Midbrain (tissue), 1 donor: ENCODE results near the gene MTCL1.

Experiments used
- DNase-seq: peaks from one replicate; lab custom pipeline; 2025; lab: John Stamatoyannopoulos, UW

Gene MTCL1

DNA sequence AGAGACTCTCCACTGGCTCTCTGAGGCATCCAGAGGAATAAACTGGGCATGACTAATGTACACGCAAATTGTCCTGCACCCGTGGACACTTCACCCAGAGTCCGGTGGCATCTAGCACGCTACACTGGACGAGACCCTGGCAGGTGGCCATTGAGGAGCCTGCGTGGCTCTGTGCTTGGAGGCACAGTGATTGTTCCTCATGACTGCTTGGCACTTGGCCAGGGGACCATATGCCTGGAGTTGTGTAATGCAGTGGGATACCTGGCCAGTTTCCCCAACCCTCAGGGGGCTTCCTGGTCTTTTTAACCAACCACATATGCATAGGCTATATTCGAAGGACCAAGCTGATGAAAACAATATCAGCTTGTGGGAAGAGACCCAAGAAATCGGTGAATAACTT lies 66.6 kb downstream of the MTCL1 start:
- no peak for DNase-seq

DNA sequence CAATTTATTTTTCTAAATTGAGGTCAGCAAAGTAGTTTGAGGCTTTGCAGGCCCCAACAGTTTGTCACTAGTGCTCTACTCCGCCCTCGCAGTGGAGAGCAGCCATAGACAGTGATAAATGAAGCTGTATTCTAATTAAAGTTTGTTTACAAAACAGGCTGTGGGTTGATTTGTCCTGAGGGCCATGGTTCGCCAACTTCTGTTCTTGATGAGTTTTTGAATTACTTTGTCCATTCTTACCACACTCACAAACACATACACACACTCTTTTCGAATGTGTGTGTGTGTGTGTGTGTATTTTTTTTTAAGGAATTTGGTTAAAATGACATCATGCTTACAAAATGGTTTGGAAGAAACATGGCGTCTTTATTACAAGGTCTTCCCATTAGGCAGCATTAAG lies 68.6 kb downstream of the MTCL1 start:
- no peak for DNase-seq

DNA sequence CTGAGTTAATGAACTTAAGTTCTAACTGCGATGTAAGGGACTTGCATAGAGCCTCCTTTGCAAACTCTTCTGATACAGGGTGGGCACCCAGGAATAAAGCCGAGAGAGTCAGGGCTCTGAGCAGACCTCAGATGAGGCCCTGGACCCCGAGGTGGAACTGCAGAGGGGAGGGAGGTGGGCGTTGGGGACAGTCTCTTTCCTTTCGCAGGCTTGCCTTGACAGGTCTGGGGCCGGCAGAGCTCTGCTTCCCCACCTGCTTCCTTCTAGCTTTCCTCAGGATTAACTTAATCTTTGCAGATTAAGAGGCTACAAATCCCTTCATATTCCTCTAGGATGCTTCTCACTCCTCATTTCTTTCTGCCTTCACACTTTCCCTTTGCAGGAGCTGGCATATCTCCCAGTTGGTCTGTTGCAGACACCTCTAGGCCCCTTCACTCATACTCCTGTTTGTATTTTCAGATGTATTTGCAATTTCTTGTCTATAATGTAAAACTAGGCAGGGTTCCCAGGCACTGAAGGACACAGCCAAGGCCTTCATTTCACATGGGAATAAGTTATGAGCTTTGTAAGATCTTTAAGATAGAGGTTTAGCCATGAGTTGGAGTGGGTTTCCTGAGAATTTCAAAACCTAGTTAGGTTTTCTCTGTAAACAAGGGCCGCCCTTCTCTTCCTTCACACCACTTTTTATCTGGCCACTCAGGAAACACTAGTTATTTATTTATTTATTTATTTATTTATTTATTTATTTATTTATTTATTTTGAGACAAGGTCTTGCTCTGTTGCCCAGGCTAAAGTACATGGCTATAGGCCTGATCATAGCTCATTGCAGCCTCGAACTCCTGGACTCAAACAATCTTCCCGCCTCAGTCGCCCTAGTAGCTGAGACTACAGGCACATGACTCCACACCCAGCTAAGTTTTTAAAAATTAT lies 70.9 kb downstream of the MTCL1 start:
- DNase-seq: no peak

DNA sequence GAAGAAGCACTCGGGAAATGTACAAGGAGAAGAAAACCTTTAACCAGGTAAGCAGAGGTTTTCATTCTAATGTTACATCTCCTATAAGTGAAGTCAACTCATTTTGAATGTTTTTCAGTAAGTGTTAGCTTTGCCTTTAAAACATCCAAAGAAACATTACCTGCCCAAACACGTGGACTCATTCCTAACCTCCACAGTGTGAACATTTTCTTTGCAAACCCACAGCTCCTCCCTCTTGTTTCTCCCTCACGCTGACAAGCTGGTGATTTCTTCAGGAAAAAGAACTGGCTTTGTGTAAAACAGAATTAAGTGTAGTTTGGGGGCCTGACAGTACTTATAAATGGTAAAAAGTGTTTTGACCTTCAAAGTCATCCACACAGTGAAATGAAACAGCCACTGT lies 72.5 kb downstream of the MTCL1 start:
- no peak for DNase-seq

DNA sequence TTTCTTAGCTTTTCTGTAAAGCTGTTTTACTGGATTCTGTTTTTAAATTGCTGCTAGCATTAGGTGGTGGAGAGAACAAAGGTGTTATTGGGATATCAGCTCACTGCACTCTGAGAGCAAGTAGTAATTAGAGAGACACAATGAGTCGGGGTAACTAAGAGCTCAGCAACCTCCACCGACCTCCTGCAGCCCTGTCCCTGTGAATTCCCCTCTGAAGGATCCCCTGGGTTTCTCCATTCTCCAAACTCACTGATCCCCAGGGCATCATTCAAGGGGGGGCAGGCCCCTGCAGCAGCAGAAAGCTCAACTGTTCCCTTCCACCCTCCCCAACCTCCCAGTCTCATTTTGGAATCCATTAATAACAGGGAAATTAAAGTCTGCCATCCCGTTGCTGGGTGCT lies 73.0 kb downstream of the MTCL1 start:
- DNase-seq: no peak

DNA sequence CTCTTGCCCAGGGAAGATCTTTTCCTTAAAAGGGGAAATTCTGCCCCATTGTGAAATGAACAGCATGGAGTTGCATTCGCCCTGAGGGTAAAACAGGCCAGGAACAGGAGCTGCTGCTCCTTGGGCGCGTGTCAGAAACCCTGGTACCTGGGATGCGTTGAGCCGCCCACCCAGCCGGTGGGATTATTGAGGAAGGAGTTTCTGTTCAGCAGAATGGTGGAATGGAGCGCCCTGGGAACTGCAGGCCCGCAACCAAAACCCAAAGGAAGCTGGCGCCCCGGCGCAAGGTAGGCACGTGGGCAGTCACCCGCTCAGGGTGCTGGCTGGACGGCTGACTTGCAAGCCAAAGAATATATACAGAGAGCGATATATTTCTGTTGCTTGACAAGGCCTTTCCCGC lies 73.5 kb downstream of the MTCL1 start:
- no peak for DNase-seq

DNA sequence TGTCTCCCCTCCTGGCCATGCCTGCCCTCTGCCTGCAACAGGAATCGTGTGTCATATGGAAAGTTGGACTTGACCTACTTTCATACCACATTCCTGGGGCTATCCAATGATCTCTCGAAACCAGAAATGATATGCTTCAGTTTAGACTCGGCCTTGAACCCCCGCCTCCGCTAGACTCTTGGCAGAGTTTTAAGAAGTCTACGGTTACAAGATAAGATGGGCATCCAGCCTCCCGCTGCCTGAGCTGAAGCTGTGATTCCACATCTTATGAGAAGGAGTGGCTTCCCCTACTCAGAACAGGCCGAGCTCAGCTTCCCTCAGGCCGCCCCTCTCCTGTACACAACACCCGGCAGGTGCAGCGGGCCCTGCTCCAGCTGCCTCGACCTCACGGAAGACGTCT lies 73.9 kb downstream of the MTCL1 start:
- no peak for DNase-seq

DNA sequence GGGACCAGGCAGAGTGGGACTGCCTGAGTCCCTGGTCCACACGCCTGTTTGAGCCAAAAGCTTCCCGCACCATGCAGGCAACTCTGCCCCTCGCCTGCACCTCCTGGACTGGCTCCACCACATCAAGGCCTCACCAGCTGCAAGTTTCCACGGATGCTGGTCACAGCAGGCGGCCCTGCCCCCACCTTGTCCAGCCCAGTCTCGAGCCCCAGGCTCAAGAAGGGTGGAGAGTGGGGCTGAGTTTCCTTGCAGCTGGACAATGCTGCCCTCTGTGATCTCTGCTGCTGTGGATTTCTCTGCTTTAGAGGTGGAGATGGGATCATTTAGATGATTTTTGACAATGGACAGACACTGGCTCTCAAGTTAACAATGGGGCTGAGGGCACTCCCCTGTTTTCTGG lies 74.9 kb downstream of the MTCL1 start:
- DNase-seq: no peak

DNA sequence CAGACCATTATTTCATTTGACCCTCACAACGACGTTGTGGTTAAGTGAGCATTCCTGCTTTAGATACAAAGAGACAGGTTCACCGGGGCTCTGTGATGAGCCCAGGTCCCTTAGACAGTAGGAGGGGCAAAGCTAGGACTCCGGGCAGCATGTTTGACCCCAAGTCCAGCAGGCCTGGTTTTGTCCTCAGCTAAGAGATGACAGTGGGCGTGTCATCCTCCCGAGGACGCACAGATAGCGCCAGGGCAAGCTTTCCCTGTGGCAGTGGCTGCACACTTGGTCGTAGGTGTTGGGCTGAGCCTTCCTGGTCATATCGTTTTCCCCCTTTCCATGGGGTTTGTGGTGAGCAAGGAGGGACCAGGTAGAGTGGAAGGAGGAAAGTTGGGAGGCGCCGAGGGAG lies 76.3 kb downstream of the MTCL1 start:
- no peak for DNase-seq

DNA sequence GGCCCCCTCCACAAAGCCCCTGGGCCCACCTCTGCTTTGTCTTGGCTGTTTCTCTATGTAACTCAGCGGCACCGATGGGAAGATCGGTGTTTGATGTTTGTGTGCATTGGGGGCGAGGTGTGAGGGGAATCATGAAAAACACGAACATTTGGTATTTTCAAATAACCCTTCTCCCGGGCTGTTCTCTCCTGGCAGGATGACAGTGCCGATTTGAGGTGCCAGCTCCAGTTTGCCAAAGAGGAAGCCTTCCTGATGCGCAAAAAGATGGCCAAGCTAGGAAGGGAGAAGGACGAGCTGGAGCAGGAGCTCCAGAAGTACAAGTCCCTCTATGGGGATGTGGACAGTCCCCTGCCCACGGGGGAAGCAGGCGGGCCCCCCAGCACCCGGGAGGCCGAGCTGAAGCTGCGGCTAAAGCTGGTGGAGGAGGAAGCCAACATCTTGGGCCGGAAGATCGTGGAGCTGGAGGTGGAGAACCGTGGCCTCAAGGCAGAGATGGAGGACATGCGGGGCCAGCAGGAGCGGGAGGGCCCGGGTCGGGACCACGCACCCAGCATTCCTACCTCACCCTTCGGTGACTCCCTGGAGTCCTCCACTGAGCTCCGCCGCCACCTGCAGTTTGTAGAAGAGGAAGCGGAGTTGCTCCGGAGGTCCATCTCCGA lies 78.1 kb downstream of the MTCL1 start:
- DNase-seq: no peak

DNA sequence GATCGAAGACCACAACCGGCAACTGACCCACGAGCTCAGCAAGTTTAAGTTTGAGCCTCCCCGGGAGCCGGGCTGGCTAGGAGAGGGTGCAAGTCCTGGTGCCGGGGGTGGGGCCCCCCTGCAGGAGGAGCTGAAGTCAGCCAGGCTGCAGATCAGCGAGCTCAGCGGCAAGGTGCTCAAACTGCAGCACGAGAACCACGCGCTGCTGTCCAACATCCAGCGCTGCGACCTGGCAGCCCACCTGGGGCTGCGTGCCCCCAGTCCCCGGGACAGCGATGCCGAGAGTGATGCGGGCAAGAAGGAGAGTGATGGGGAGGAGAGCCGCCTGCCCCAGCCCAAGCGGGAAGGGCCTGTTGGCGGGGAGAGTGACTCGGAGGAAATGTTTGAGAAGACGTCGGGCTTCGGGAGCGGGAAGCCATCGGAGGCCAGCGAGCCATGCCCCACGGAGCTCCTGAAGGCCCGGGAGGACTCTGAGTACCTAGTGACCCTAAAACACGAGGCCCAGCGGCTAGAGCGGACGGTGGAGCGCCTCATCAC lies 78.7 kb downstream of the MTCL1 start:
- no peak for DNase-seq

DNA sequence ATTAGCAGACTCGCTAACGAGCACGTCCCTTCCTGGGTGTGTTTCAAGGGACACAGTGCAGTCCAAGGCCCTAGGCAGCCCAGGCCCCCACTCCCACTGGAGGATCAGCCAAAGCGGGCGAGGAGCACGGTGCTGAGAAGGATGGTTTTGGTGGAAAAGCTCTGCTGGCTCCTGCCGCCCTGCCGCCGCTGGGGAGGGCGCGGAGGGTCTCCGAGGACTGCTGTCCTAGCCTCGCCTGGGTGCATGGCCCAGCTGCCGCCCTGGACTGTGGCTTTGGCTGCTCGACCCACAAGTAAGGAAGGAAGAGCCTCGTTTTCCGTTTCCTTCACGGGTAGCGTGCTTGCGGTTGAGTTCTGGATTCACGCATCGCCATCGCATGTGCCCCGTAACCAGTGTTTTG lies 79.9 kb downstream of the MTCL1 start:
- no peak for DNase-seq

DNA sequence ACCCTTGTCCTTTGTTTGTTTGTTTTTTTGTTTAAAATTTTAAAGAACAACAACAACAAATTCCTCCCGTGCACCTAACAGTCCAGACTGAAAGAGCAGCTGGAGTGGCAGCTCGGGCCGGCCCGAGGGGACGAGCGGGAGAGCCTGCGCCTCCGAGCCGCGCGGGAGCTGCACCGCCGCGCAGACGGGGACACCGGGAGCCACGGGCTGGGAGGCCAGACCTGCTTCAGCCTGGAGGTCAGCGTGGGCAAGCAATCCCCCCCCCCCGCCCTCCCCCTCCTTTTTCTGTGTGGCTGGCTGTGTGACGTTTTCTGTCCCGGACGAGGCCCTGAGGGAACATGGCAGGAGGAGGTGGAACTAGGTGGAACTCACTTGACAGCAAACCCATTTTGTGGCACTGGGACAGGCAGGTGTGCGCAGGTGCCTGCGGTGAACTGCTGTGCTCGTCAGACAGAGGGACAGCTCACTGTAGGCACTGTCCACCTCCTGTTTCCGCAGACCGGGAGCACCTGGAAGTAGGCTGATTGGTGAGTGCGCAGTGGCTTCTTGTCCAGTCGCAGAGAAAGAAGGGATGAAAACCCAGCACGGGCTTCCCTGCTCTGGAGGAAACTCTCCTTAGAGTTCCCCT lies 80.6 kb downstream of the MTCL1 start:
- DNase-seq: no peak

DNA sequence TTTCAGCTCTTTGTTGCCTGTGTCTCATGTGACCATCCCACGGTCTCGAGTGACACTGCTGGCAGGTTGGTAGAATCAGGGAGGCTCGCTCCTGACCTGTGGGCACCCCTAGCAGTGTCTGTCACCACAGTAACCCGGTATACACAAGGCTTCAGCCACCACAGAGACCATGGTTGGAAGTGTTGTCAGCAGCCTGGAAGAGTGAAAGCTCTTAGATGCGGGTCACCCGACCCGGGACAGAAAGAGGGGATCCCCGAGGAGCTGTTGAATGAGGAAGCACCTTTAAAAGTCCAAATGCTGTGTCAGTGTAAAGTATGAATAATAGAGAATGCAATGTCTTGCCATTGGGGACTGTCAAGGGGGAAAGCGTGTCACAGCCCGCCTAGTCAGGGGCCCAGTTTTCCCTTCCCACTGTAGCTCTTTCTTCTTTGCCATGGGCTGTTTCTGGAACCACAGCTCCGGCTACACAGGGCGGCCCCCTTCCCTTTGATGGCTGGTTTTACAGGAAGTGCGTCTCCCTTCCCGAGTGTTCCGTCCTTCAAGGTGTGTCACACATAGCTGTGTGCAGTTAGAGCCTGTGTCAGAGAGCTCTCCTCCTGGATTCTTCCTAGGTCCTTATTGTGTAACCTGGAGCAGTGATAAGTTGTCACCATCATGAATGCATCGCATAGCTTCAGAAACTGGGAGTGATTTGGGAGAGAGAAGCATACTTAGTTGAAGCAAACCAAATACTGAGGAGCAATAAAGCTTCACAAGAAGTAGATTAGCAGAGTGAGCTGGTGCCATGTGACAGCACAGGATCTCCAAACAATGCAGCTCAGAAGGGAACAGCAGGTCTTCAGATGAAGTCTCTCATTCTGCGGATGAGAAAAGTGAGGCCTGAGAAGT lies 81.4 kb downstream of the MTCL1 start:
- DNase-seq: no peak

DNA sequence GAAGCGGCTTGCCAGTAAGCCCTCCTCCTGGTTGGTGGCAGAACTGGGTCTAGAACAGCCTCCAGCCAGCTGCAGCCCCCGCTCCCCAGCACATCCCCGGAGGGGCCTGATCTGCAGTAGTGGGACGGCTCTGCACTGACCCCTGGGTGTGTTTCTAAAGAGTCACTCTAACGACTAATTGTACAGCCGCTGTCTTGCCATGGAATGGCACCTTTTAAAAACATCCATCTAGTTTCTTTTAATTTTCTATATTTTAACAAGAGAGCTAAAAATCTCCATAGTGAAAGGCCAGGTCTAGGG lies 82.0 kb downstream of the MTCL1 start:
- no peak for DNase-seq

DNA sequence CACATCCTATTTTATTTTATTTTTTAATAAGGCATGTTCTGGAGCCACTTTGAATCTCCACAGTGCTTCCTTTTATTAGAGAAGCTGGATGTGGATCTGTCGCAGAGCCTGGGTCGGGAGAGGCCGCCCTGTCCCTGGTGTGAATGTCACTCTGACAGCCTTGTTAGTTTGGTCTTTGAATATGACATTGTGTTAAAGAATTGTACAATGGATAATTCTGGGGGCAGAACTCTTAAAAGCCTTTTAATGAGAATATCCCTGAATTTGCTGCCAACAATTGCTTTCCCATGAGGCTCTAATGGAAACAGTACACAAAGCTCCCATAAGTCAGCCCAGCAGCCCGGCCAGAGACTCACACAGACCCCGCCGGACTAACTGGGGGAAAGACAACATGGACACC lies 82.4 kb downstream of the MTCL1 start:
- peak; percentile 44 for DNase-seq

DNA sequence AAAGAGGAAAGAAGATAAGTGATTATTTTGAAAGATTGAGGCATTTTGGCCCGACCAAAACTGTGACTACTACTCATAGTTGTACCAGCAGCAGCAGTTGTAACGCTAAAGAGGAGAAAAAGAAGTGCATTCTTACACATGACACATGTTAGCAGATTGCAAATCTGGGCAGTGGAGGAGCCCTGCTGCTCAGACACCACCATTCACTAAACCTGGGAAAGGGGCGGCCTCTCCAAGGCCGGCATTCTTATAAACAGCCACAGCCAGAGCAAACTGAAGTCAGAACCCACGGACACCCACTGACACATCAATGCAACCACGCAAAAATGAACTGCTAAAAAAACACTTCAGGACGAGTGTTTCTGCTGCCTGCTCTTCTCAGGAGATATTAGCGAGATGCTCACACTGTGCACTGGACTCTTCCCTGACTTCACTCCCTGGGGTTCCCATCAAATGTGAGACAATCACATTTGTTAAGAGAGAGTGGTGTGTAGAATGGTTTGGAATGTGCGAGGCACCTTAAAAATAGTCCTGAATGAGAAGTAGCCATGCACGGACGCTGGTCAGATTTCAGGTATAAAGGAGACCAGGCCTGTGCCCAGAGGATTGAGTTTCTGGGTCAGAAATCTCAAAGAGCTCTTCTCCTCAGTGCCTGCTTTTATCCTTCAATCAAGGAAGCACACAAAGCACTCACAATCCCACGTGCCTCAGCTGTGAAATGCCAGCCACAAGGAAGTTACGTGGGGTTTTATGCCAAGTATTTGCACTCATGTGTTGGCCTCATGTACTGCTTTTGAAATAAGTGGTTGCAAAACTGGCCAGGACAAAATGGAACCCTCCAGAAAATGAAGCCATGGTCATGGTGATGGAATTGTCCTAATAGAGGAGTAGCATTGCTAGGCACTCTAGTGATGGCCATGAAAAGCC lies 83.4 kb downstream of the MTCL1 start:
- no peak for DNase-seq

DNA sequence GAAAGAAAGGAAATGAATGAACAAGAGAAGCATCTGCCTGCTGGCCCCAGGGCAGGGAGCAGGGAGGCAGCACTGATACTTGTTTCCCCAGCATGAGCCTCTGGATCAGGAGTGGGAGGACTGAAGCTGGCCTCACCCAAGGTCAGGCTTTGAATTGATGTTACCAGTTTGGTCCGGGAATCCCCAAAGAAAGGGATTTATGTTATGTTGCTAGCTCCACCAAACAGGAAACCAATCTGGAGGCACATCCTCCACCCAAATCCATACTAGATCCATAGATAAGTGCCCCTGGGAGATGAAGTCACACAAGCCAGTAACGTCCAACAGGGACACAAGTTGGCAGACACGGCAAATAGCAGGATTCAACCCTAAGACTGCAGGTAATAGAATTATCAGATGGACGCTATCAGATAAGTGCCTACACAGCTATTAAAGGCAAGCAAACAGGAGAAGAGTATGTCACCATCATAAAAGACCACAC lies 85.9 kb downstream of the MTCL1 start:
- no peak for DNase-seq

DNA sequence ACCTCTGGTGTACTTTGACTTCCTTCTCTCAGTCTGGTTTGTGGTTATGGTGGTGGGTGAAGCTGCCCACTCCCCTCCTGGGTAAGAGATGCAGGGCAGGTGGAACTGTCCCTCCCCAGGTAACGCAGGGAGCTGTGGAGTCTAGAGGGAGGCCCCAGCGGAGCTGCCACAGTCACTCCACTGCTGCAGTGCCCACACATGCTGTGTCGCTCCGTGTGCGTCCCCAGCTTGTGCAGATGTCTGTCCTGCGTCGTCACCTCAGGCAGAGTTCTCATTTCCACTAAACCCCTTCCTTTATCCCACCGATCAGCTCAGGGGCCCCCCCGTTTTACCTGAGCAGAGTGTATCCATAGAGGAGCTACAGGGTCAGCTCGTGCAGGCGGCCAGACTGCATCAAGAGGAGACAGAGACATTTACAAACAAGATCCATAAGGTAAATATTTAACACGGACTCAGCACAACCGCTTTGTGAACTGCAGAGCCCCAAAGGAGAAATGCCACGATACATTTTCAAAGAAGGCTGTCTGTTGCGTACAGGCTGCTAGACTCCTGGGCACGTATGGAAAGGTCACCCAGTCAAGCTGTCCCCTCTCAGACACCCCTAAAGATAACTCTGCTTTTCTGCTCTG lies 87.4 kb downstream of the MTCL1 start:
- DNase-seq: no peak

DNA sequence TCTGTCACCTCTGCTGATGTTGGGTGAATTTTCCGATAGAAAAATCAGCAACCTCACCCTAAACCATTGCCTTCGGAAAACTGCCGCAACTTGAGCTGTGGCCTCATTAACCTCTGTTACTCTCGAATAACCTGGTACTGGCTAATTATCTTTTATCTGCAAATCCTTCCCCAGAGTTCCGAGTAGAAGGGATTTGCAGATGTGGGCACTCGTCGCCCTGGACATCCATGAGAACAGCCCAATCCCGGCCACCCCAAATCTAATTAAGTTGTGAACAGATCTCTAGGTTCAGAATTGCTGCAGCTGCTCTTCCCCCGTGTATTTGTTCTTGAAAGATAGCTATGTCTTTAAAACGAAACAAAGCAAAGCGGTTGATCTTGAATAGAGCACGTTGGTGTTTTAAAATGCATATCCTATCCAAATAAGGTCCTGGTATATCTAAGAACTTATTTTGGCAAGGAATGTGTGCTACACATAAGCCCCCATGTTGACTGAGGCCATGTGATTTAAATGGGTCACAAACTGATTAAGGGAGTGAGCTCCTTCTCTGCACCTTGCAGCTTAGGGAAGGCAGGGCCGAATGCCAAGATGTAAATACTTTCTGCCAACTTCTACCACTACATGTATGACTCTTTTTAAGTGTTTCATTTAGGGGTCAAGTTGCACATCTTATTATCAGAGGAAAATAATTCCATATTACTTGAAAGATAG lies 88.2 kb downstream of the MTCL1 start:
- no peak for DNase-seq
